ENCODE data around the gene LIN7A.

LIN7A gene

DNA sequence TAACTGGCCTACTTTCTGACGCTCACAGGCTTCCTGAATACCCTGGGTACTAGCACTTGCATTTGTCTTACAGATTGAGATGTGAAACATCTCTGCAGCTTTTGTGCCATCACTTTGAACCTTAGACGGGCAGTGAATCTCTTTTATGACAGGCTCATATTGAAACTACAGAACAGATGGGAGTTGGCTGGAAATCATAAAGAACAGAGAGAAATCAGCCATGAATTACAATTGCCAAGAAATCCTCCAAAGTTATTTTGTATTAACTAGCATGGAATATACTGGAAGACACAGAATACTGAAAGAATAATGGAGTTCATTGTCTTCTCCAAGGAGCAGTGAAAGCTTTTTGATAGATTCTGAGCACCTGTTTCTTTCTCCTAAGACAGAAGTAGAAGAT, 188.3 kb downstream of the LIN7A start:
- DNase-seq (ENCODE audit: low spot score) = no peak

DNA sequence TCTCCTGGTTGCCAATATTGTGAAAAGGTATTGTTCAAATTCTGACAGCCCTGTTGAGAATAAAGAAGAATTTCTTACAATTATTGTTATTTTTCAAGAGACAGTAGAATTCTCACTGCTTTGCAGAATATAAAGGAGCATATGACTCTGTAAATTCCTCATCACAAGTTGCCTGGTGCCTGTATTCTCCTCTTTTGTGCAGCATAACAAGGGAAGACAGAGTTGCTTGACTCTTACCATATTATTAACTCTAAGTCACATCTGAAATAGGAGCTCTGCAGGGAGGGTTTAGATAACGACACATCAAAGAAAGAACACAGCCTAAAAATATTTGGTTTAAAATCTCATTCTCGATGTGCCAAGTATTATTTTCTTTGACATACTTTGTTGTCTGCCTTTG, 189.9 kb downstream of the LIN7A start:
- DNase-seq (ENCODE audit: low spot score) = no peak

DNA sequence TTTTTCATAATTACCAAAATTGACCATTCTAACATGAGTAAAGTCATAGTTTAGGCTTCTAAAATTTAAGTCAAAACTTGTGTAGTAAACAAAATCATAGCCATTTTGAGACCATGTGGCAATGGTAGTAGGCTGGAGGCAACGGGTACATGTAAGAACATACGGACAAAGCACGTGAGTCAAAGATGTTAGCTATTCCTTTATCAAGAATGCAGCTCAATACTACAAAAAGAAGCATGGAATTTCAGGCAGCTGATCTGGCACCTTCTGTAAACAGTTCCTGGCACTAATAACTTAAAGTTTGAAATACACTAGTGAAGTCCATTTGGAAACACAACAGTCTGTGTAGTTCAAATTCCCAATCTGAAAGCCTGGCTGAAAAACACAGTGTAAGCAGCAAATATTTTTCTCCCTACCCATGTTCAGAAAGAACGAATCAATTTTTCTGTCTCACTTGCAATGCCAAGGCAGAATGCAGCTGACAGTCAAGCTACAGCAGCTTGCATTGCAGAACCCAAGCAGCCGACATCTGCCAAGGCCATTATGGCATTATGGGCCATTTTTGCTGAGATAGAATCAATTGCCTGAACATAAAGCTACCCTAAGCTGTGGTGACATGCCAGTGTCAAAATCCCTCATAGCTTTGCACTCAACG, 191.8 kb downstream of the LIN7A start:
- no peak for DNase-seq (ENCODE audit: low spot score)
